Esophagus mucosa (tissue), 1 donor: Measurements from ENCODE around the gene SIN3B. TPM values are rescaled to one million over a fixed set of nuclear protein-coding genes. Genes with fewer than 3 reads are reported as not detected.
"Not testable (repeated sequence)": the region's sequence is repeated elsewhere in the genome, so short reads cannot be mapped to it uniquely, and the experiment has no call there.

Experiments used
- ATAC-seq: fragments of 200-7000 bp; cut with Tn5 transposase; one replicate; pipeline ENCODE4 v1.9.1; 2020
- total RNA-seq: library from RNA; stranded (reverse); gene quantifications from one replicate; pipeline ENCODE4 v1.2.4, GENCODE V29; 2023
- donor health status: DM: yes; HTN: yes; CAD: no.

The SIN3B gene
- total RNA-seq: 19.7 TPM

- ATAC-seq: peak; percentile 83
Measured at GRCh38 chr19:16829010-16829821, at the start of gene SIN3B. Gene SIN3B (plus strand): TSS chr19:16829398. CDS start chr19:16829421, 23 bp downstream.

- ATAC-seq: no peak
Measured at GRCh38 chr19:16779539-16780163, 49.5 kb upstream of the SIN3B start.

- no peak for ATAC-seq
Measured at GRCh38 chr19:16782719-16783118, 46.5 kb upstream of the SIN3B start.

GRCh38 chr19:16788479-16788878, 40.7 kb upstream of the SIN3B start:
- ATAC-seq: no peak

- no peak for ATAC-seq
Measured at GRCh38 chr19:16789238-16789637, 40.0 kb upstream of the SIN3B start.

GRCh38 chr19:16790051-16790450, 39.1 kb upstream of the SIN3B start:
- ATAC-seq: no peak

- ATAC-seq: no peak
Measured at GRCh38 chr19:16791942-16792341, 37.3 kb upstream of the SIN3B start.

- no peak for ATAC-seq
Measured at GRCh38 chr19:16794456-16795441, 34.4 kb upstream of the SIN3B start.

- no peak for ATAC-seq
Measured at GRCh38 chr19:16795731-16796130, 33.5 kb upstream of the SIN3B start.

- ATAC-seq: no peak
Measured at GRCh38 chr19:16797876-16798275, 31.3 kb upstream of the SIN3B start.

- ATAC-seq: not testable (repeated sequence)
Measured at GRCh38 chr19:16798326-16798725, 30.9 kb upstream of the SIN3B start.

- no peak for ATAC-seq
Measured at GRCh38 chr19:16799740-16800139, 29.5 kb upstream of the SIN3B start.

GRCh38 chr19:16801600-16802013, 27.6 kb upstream of the SIN3B start:
- ATAC-seq: peak; percentile 63

- ATAC-seq: no peak
Measured at GRCh38 chr19:16804176-16804575, 25.0 kb upstream of the SIN3B start.

GRCh38 chr19:16807549-16808284, 21.5 kb upstream of the SIN3B start:
- ATAC-seq: no peak

- ATAC-seq: no peak
Measured at GRCh38 chr19:16814526-16815100, 14.6 kb upstream of the SIN3B start.

GRCh38 chr19:16820056-16820455, 9.1 kb upstream of the SIN3B start:
- no peak for ATAC-seq

- peak; percentile 68 for ATAC-seq
Measured at GRCh38 chr19:16821081-16821480, 8.1 kb upstream of the SIN3B start.

- no peak for ATAC-seq
Measured at GRCh38 chr19:16822648-16823047, 6.5 kb upstream of the SIN3B start.

- no peak for ATAC-seq
Measured at GRCh38 chr19:16824658-16825311, 4.4 kb upstream of the SIN3B start.
